ENCODE results near the gene UNC93B1.
A peak's percentile ranks its signal among the peaks of the same experiment; 100 is the strongest.

UNC93B1 gene

GRCh38 chr11:68039526-68040086, 35.7 kb upstream of the UNC93B1 start:
- DNase-seq = no peak

- peak; percentile 71 for DNase-seq
Measured at GRCh38 chr11:68038718-68039525, 35.0 kb upstream of the UNC93B1 start, which contains the start of gene TCIRG1. TCIRG1 (plus strand) TSS chr11:68039025; CDS start chr11:68041272, 2,247 bp downstream.

GRCh38 chr11:68038226-68038717, 34.4 kb upstream of the UNC93B1 start:
- no peak for DNase-seq

DNA sequence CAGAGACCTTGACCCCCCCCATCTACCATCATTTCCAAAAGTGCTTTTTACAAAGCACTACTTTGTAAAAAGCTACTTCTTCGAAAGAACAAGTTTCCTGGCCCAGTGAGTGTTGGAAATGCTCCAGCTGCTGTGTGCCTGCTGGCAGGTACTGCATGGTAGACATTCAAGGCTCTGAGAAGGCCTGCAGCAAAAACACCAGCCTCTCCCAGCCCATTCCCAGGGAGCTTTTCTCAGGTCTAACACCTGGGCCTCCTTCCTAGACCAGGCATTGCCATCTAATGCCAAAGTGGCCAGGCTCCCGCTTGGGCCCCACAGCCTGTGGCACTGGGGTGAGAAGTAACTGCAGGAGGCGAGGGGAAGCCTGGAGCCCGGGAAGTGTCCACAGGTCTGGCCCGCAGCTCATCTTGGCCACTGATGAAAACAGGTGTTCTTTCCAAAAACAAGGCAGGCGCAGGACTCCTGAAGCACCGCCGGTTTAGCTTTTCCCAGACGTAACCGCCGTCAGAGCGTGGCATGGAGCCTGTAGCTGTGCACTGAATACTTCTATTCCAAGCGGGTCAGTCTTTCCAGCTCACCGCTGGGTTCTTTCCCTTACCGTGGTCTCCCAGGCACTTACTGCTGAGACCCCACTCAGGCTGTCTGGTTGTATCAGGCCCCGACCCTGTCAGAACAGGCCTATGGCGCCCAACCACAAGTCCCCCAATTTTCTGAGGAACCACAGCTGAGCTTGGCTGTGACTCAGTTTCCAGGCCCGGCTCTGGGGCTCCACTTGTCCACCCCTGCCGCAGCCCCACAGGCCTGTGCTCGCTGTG, 33.7 kb upstream of the UNC93B1 start:
- DNase-seq = no peak

DNA sequence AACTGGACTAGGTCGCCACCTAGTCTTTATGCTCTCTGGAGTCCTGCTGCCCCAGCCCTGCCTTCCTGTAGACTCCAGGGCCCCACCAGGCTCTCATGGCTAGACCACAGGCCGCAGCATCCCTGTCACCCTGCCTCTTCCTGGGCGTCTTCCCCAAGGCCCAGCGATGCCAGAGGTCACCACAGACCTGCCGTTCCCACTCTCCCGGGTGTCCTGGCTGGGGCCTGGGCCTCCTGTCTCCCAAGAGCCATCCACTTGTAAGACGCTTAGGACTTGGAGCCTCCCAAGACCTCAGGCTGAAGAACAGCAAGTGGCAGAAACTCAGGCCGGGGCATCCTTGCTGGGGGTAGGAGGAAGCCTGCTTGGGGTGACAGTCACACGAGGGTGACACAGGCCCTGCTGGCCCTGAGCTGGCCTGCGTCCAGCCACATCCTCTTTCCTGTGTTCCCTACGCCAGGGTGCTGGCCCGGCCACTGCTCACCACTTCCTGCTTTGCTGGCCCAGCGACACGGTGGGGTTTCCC, 32.9 kb upstream of the UNC93B1 start:
- no peak for DNase-seq

DNA sequence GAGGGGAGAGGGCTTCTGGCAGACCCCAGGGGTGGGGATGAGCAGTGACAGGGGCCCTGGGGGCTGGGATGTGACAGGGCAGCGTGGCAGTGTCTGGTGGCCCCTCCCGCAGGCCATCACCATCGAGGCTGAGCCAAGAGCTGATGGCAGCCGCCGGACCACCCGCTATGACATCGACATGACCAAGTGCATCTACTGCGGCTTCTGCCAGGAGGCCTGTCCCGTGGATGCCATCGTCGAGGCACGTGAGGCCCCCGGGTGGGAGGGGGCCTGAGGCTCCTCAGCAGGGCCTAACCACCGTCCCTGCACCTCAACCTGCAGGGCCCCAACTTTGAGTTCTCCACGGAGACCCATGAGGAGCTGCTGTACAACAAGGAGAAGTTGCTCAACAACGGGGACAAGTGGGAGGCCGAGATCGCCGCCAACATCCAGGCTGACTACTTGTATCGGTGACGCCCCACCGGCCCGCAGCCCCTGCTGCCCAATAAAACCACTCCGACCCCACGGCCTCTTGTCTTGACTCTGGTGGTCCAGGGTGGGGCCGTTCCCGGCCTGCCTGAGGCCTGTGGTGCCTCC, 32.3 kb upstream of the UNC93B1 start:
- no peak for DNase-seq

DNA sequence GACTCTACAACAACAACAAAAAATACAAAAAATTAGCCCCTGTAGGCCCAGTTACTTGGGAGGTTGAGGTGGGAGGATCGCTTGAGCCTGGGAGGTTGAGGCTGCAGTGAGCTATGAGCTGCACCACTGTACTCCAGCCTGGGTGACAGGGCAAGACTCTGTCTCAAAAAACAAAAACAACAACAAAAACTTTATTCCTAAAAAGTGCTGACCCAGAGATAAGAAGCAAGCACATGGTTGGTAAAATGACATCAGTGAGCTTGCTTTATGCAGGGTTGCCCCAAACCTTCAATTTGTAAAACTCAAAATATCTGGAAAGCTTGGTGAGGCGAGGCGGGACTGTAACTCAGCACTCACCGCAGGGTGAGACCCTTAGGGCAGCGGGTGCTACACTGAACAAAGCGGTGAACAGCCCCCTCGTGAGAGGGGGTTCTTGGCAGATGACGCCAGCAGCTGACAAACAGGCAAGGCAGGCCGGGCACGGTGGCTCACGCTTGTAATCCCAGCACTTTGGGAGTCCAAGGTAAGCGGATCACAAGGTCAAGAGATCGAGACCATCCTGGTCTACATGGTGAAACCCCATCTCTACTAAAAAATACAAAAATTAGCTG, 31.5 kb upstream of the UNC93B1 start:
- no peak for DNase-seq

- DNase-seq = no peak
Measured at GRCh38 chr11:68033708-68034045, 29.8 kb upstream of the UNC93B1 start.

DNA sequence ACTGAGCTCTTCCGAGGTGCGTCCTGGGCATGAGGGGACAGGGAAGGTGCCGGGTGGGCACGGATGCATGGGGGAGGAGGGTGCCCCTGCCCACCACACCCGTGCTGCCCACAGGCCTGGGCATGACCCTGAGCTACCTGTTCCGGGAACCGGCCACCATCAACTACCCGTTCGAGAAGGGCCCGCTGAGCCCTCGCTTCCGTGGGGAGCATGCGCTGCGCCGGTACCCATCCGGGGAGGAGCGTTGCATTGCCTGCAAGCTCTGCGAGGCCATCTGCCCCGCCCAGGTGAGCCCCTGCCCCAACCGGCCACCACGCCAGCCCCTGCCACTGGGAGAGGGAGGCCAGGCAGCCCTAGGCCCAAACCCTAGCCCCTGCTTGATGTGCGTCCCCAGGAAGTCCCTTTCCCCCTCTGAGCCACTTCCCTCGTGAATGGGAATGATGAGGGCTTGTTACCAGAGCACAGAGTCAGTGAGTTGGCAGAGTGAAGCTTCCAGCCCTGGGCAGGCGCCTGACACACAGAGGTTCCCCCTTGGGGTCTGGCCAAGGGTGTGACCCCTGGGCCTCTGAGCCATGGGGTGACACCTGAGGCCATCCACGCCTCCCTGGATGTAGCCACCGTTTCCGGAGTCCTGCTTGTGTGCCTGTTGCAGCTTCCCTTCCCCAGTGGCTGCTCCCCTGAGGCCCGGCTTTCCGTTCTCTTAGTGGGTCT, 29.3 kb upstream of the UNC93B1 start:
- DNase-seq = no peak

DNA sequence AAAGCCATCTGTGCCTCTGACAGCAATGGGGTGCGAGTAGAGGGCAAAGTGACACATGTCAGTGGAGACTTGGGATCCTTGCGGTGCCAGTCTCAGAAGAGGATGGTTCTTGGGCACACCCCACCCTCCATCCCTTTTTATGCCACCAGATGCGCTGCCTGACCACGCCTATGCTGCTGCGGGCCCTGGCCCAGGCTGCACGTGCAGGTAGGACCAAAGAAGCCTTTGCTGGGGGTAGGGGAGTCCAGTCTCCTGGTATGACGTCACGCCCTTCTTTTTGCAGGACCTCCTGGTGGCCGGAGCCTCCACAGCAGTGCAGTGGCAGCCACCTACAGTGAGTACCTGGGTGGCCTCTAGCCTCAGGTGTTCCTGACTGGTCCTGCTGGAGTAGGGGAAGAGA, 28.1 kb upstream of the UNC93B1 start:
- no peak for DNase-seq

DNA sequence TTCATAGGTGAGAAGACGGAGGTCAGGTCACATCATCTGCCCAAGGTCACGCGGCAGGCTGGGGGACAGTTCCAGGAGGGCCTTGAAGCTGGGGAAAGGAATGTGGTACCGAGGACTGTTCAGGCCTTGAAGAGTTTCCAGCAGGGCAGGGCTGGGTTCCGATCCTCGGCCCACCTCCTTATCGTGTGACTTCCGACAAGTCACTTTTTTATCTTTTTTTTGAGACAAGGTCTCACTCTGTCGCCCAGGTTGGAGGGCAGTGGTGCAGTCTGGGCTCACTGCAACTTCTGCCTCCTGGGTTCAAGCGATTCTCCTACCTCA, 27.2 kb upstream of the UNC93B1 start:
- DNase-seq = no peak

GRCh38 chr11:68030318-68031143, 26.6 kb upstream of the UNC93B1 start, which contains the start of gene NDUFS8:
NDUFS8 (plus strand) TSS chr11:68030681; CDS start chr11:68032152, 1,471 bp downstream.
- DNase-seq = peak; percentile 99

DNA sequence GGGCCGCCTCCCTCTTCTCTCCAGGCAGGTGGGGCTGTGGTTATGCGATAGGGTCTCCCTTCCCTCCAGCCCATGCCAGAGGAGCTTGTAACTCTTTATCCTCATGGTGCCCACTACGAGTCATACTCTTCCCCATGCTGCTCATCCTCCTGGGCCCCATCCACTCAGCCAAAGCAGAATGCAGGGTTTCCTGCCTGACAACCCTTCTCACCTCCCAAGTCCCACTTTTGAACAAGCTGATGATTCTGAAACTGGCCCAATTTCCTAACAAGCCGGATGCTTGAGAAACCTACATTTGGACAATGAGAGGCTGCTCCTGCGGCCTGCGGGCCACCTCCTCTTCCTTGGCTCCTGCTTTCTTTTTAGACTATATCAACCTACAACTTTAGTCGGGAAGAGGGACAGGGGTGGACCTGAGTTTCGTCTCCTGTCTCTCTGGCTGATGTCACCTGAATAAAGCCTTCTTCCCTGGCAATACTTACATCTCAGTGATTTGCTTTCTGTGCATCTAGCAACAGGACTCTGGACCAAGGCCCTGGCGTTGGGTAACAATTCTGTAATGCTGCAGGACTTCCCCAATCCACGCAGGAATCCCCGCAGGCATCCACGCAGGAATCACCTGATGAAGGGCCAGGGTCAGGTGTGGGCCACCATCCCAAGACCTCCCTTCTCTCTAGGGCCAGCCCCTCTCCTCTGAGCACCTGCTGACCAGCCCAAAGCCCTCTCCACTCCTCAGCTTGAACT, 25.1 kb upstream of the UNC93B1 start:
- DNase-seq = peak; percentile 54

GRCh38 chr11:68027667-68028066, 23.8 kb upstream of the UNC93B1 start:
- DNase-seq = no peak

- DNase-seq = no peak
Measured at GRCh38 chr11:68026391-68027105, 22.7 kb upstream of the UNC93B1 start.

DNA sequence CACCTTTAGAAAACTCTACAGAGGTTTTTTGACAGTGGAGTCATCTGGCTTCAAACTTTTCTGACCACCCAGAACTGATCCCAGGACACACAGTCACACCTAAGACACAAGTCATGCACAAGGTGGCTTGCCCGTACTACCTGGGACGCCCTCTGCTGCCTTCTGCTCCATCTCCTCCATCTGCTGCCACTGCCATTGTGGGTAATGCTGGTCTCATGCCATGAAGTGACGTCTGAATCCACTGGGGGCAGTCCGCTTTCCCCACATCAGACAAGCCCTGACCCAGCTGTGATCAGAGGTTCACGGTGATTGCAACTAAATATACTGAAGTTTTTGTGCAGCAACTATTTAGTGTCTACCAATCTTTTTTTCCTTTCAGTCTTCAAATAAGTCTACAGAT, 21.1 kb upstream of the UNC93B1 start:
- DNase-seq = no peak

GRCh38 chr11:68024508-68024907, 20.6 kb upstream of the UNC93B1 start:
- no peak for DNase-seq

GRCh38 chr11:68022531-68022930, 18.6 kb upstream of the UNC93B1 start:
- DNase-seq = no peak

DNA sequence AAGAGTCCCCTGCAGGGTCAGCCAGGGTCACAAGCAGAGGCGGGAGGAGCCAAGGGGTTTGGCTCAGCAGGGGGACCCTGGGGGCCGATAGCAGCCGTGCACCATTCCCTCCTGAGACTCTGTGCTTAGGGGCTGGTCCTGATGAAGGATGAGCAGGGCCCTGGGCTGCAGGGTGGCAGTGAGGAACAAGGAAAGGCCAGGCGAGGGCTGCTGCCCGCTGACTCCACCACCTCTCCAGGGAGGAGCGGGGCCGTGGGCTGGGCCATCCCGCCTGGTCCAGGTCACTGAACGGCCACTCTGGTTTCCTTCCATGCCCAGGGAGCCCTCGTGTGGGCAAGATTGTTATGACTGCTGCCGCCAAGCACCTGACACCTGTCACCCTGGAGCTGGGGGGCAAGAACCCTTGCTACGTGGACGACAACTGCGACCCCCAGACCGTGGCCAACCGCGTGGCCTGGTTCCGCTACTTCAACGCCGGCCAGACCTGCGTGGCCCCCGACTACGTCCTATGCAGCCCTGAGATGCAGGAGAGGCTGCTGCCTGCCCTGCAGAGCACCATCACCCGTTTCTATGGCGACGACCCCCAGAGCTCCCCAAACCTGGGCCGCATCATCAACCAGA, 17.4 kb upstream of the UNC93B1 start:
- DNase-seq = no peak

Measured in fibroblast of skin of right quadriceps (primary cell).